ENCODE data around the gene SETD7.

The SETD7 gene

DNA sequence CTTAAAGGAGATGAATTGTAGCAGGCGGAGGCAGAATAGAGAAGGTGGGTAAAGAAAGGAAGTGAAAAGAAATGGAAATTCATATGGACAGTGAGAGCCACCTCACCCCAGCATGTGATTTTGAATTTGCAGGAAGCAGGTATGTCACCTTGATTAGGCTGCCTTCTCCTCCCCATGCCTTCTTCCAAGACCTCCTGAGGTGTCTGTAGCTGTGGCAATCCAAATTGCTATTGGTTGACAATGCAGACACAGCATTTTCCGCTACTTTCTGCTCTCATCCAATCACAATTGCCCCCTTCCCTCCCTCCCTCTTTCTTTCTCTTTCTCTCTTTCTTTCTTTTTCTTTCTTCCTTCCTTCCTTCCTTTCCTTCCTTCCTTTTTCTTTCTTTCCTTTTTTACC is 63.6 kb downstream of the SETD7 start:
- peak; percentile 25 for DNase-seq (ENCODE audit: low read depth, low spot score)
- H3K9me3 ChIP-seq (ENCODE audit: control insufficient read depth, insufficient read depth, low read length): no peaks in the 10 kb centered on the region
- no CpG with 5 or more reads among the region's 2 CpGs for WGBS (ENCODE audit: insufficient coverage, insufficient read length)
- H3K27me3 ChIP-seq (ENCODE audit: control insufficient read depth, insufficient read depth, low read length): no peaks in the 10 kb centered on the region
- H3K27ac ChIP-seq (ENCODE audit: low read length): no peak overlapping the region
- no peaks in the 10 kb centered on the region for H3K36me3 ChIP-seq (ENCODE audit: control insufficient read depth, insufficient read depth, low read length)
- H3K4me3 ChIP-seq (ENCODE audit: low read length): no peak overlapping the region
- no peaks in the 10 kb centered on the region for H3K4me1 ChIP-seq (ENCODE audit: control insufficient read depth, insufficient read depth, low read length)

DNA sequence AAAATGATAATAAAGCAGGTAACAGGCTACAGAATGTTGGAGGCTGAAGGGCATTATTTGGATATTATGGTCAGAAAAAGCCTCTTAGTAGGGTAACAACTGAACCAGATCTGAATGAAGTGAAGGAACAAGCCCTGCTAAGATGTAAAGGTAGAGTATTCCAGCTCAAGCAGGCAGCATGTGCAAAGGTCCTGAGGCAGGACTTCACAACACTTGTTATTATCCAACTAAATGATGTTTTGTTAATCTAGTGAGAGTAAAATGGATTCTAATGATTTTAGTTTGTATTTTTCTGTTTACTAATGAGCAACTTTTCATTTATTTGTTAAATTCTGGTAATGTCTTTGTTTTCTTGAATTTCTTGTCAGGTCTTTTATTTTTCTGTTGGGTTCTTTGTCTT is 66.4 kb downstream of the SETD7 start:
- no peak for DNase-seq (ENCODE audit: low read depth, low spot score)
- H3K36me3 ChIP-seq (ENCODE audit: control insufficient read depth, insufficient read depth, low read length): no peaks in the 10 kb centered on the region
- no peaks in the 10 kb centered on the region for H3K27me3 ChIP-seq (ENCODE audit: control insufficient read depth, insufficient read depth, low read length)
- H3K9me3 ChIP-seq (ENCODE audit: control insufficient read depth, insufficient read depth, low read length): no peaks in the 10 kb centered on the region
- H3K4me3 ChIP-seq (ENCODE audit: low read length): no peak overlapping the region
- H3K4me1 ChIP-seq (ENCODE audit: control insufficient read depth, insufficient read depth, low read length): no peaks in the 10 kb centered on the region
- no peak overlapping the region for H3K27ac ChIP-seq (ENCODE audit: low read length)

DNA sequence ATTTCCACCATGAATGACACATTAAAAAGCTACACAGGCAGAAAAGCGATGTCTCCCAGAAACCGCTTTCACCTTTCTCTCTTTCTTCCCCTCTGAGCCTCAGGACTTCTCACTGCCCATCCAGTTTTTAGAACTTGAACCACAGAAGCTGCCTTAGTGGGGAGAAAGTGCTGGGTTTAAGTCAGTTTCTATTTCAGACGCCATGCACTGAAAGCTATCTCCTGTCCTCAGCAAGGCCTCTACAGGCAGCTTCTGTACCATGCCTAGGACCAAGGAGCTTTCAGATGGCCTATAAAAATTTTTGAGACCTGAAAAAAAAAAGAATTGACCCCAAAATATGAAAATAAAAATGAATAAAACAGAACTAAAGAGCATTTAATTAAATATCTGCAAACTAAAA is 67.6 kb downstream of the SETD7 start:
- Histone ChIP-seq H3K36me3 (ENCODE audit: control insufficient read depth, insufficient read depth, low read length) (no peaks in the 10 kb centered on the region), H3K9me3 (ENCODE audit: control insufficient read depth, insufficient read depth, low read length) (no peaks in the 10 kb centered on the region), H3K4me3 (ENCODE audit: low read length) (no peak overlapping the region), H3K27ac (ENCODE audit: low read length) (no peak overlapping the region), H3K4me1 (ENCODE audit: control insufficient read depth, insufficient read depth, low read length) (no peaks in the 10 kb centered on the region), H3K27me3 (ENCODE audit: control insufficient read depth, insufficient read depth, low read length) (no peaks in the 10 kb centered on the region)
- DNase-seq (ENCODE audit: low read depth, low spot score): no peak
- WGBS (ENCODE audit: insufficient coverage, insufficient read length): no CpG with 5 or more reads among the region's 3 CpGs

DNA sequence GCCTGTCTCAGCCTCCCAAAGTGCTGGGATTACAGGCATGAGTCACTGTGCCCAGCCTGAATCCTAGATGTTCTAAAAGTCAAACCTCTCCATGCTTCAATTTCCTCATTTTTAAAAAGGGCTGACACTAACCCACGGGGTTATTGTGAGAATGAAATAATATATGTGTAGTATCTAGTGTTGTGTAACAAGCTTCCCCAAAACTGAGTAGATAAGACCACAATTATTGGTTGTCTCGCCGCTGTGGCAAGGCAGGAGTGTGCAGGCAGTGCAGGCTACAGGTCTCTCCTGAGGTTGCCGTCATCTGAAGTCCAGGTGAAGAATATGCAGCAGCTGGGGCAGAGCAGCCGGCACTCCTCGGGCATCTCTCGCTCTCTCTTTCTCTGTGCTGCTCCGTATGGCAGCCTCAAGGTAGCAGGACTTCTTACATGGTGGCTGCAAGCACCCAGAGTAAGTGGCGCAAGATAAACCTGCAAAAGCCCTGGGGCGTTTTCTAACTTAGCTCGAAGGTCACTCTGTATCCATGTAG is 71.2 kb downstream of the SETD7 start:
- no peaks in the 10 kb centered on the region for H3K27me3 ChIP-seq (ENCODE audit: control insufficient read depth, insufficient read depth, low read length)
- H3K9me3 ChIP-seq (ENCODE audit: control insufficient read depth, insufficient read depth, low read length): no peaks in the 10 kb centered on the region
- no peaks in the 10 kb centered on the region for H3K36me3 ChIP-seq (ENCODE audit: control insufficient read depth, insufficient read depth, low read length)
- no peaks in the 10 kb centered on the region for H3K4me1 ChIP-seq (ENCODE audit: control insufficient read depth, insufficient read depth, low read length)
- H3K4me3 ChIP-seq (ENCODE audit: low read length): no peak overlapping the region
- no peak overlapping the region for H3K27ac ChIP-seq (ENCODE audit: low read length)
- DNase-seq (ENCODE audit: low read depth, low spot score): no peak
- WGBS (ENCODE audit: insufficient coverage, insufficient read length): no CpG with 5 or more reads among the region's 11 CpGs

DNA sequence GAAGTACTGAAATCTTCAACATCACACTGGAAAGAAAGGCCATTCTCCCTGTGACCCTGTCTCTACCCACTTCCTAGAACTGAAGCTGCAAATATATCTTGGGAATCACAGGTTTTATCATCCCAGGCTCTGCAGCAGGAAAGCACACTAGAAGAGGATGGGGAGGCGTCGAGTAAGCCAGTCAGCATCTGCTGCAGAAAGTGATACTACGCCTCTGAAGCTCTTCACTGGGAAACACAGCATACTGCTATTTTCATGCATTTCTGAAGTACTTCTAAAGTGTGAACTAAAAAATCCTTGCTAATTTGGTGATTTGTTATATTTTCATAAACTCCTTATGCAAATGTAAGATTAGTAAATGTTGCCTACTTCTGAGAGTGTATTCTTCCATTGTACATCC is 73.0 kb downstream of the SETD7 start:
- no peak overlapping the region for H3K27ac ChIP-seq (ENCODE audit: low read length)
- no CpG with 5 or more reads among the region's 3 CpGs for WGBS (ENCODE audit: insufficient coverage, insufficient read length)
- H3K4me1 ChIP-seq (ENCODE audit: control insufficient read depth, insufficient read depth, low read length): no peaks in the 10 kb centered on the region
- no peak overlapping the region for H3K4me3 ChIP-seq (ENCODE audit: low read length)
- no peaks in the 10 kb centered on the region for H3K9me3 ChIP-seq (ENCODE audit: control insufficient read depth, insufficient read depth, low read length)
- no peaks in the 10 kb centered on the region for H3K27me3 ChIP-seq (ENCODE audit: control insufficient read depth, insufficient read depth, low read length)
- no peaks in the 10 kb centered on the region for H3K36me3 ChIP-seq (ENCODE audit: control insufficient read depth, insufficient read depth, low read length)
- DNase-seq (ENCODE audit: low read depth, low spot score): no peak

DNA sequence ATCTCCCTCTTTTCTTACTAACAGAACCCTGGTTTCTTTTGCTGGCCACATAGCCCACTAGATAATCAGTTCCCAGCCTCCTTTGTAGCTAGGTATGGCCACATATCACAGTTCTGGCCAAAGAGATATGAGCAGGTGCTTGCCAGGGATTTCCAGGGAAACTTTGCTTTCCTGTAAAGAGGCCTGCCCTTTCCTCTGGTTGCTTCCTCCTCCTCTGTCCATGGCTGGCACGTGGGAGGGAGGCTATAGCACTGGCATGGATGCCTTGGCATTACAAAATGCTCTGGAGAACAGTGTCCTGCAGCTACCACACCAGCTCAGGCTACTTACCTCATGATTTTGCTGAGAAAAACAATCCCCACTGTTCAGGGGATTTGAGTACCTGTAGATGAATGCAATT is 74.6 kb downstream of the SETD7 start:
- Histone ChIP-seq H3K4me1 (ENCODE audit: control insufficient read depth, insufficient read depth, low read length) (no peaks in the 10 kb centered on the region), H3K27me3 (ENCODE audit: control insufficient read depth, insufficient read depth, low read length) (no peaks in the 10 kb centered on the region), H3K36me3 (ENCODE audit: control insufficient read depth, insufficient read depth, low read length) (no peaks in the 10 kb centered on the region), H3K9me3 (ENCODE audit: control insufficient read depth, insufficient read depth, low read length) (no peaks in the 10 kb centered on the region), H3K4me3 (ENCODE audit: low read length) (no peak overlapping the region), H3K27ac (ENCODE audit: low read length) (no peak overlapping the region)
- no CpG with 5 or more reads among the region's 1 CpG for WGBS (ENCODE audit: insufficient coverage, insufficient read length)
- DNase-seq (ENCODE audit: low read depth, low spot score): no peak

DNA sequence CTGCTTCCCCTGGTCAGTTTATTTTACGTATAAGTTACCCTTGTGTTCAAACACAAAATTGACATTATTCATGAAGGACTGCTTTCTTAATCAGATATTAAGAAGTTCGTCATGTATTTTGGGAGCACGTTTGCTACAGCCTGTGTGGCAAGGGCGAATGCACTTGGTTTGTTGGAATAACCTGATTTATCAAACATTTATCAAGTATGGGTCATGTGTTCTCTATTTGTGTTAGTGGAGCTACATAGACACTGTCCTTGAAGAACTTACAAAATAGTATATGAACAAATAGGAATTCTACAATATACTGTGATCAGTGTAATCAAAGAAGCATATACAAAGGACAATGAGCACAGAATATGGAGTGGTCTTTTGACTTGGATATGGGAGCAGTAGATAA is 79.7 kb downstream of the SETD7 start:
- Histone ChIP-seq H3K36me3 (ENCODE audit: control insufficient read depth, insufficient read depth, low read length) (no peaks in the 10 kb centered on the region; the same call in 1 of the 2 replicates), H3K4me3 (ENCODE audit: low read length) (no peak overlapping the region), H3K4me1 (ENCODE audit: control insufficient read depth, insufficient read depth, low read length) (no peaks in the 10 kb centered on the region), H3K27ac (ENCODE audit: low read length) (no peak overlapping the region), H3K9me3 (ENCODE audit: control insufficient read depth, insufficient read depth, low read length) (no peaks in the 10 kb centered on the region), H3K27me3 (ENCODE audit: control insufficient read depth, insufficient read depth, low read length) (no peaks in the 10 kb centered on the region)
- no CpG with 5 or more reads among the region's 4 CpGs for WGBS (ENCODE audit: insufficient coverage, insufficient read length)
- no peak for DNase-seq (ENCODE audit: low read depth, low spot score)

DNA sequence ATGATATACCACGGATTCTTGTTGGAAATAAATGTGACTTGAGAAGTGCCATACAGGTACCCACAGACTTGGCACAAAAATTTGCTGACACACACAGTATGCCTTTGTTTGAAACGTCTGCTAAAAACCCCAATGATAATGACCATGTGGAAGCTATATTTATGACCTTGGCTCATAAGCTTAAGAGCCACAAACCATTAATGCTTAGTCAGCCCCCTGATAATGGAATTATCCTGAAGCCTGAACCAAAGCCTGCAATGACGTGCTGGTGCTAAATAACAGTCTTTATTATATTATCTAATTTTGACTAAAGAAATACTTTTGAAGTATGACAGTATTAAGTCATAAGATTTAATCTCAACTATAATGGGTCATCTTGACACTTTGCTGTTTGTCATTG is 83.2 kb downstream of the SETD7 start:
- Histone ChIP-seq H3K4me3 (ENCODE audit: low read length) (no peak overlapping the region), H3K27me3 (ENCODE audit: control insufficient read depth, insufficient read depth, low read length) (no peaks in the 10 kb centered on the region), H3K36me3 (ENCODE audit: control insufficient read depth, insufficient read depth, low read length) (no peaks in the 10 kb centered on the region; the same call in 1 of the 2 replicates), H3K9me3 (ENCODE audit: control insufficient read depth, insufficient read depth, low read length) (no peaks in the 10 kb centered on the region), H3K27ac (ENCODE audit: low read length) (no peak overlapping the region), H3K4me1 (ENCODE audit: control insufficient read depth, insufficient read depth, low read length) (no peaks in the 10 kb centered on the region)
- no CpG with 5 or more reads among the region's 3 CpGs for WGBS (ENCODE audit: insufficient coverage, insufficient read length)
- no peak for DNase-seq (ENCODE audit: low read depth, low spot score)

DNA sequence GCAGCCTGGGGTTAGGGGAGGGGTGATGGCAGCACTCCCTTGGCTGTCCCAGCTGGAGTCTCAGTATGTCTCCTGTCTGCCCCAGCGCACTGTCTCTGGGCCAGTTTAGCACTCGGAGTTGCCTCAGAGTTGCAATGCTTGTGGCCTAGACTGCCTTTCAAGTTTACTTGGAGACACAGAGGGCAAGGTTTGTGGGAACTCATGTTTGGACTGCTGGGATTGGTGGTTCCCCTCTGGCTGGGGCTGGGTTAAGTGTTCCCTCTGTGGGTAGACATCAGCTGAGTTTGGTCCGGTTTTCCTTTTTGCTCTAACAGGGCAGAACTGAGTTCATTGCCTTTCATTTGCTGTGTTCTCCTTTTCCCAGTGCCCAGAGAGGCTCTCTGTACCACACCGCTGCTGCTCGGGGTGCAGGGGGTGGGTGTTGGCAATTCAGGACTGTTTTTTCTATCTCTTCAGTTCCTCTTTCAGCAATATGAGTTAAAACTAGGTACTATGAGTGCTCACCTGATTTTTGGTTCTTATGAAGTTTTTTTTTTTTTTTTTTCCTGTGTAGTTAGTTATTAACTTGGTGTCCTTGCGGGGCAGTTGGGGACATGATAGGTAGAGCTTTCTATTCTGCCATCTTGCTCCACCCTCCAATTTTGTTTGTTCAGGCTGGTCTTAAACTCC is 84.9 kb downstream of the SETD7 start:
- DNase-seq (ENCODE audit: low read depth, low spot score): no peak
- Histone ChIP-seq H3K36me3 (ENCODE audit: control insufficient read depth, insufficient read depth, low read length) (no peaks in the 10 kb centered on the region; the same call in 1 of the 2 replicates), H3K27me3 (ENCODE audit: control insufficient read depth, insufficient read depth, low read length) (no peaks in the 10 kb centered on the region), H3K4me3 (ENCODE audit: low read length) (no peak overlapping the region), H3K4me1 (ENCODE audit: control insufficient read depth, insufficient read depth, low read length) (no peaks in the 10 kb centered on the region), H3K9me3 (ENCODE audit: control insufficient read depth, insufficient read depth, low read length) (no peaks in the 10 kb centered on the region), H3K27ac (ENCODE audit: low read length) (no peak overlapping the region)
- WGBS (ENCODE audit: insufficient coverage, insufficient read length): no CpG with 5 or more reads among the region's 6 CpGs

DNA sequence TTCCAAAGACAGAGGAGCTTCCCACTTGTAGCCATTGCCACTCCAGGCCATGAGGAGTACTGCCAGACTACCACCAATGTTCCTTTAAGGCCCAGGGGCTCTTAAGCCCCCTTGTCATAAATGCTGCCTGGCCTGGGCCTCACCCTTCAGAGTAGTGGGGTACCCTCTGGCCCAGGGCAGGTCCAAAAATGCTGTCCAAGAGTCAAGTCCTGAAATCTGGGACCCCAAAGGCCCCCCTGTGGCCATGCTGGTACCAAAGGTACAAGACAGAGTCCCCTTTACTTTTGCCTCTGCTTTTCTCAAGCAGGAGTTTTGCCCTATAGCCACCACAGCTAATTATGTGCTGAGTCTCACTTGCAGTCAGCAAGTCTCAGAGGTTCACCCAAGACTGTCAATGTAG is 85.7 kb downstream of the SETD7 start:
- no peak for DNase-seq (ENCODE audit: low read depth, low spot score)
- no peaks in the 10 kb centered on the region for H3K27me3 ChIP-seq (ENCODE audit: control insufficient read depth, insufficient read depth, low read length)
- no peaks in the 10 kb centered on the region for H3K4me1 ChIP-seq (ENCODE audit: control insufficient read depth, insufficient read depth, low read length)
- H3K27ac ChIP-seq (ENCODE audit: low read length): no peak overlapping the region
- H3K9me3 ChIP-seq (ENCODE audit: control insufficient read depth, insufficient read depth, low read length): no peaks in the 10 kb centered on the region
- H3K36me3 ChIP-seq (ENCODE audit: control insufficient read depth, insufficient read depth, low read length): no peaks in the 10 kb centered on the region; the same call in 1 of the 2 replicates
- no peak overlapping the region for H3K4me3 ChIP-seq (ENCODE audit: low read length)

DNA sequence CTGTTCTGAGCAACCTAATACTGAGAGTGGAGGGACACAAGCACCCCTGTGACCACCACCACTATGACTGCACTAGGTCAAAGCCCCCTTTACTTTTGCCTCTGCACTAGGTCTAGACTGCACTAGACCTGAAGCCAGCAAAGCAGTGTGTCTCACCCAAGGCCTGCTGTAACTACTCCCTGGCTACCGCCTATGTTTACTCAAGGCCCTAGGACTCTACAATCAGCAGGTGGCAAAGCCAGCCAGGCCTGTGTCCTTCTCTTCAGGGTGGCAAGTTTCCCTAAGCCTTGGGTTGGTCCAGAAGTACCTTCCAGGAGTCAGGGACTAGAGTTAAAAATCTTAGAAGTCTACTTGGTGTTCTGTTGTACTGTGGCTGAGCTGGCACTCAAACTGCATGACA is 86.2 kb downstream of the SETD7 start:
- H3K9me3 ChIP-seq (ENCODE audit: control insufficient read depth, insufficient read depth, low read length): no peaks in the 10 kb centered on the region
- no peak for DNase-seq (ENCODE audit: low read depth, low spot score)
- no CpG with 5 or more reads among the region's 1 CpG for WGBS (ENCODE audit: insufficient coverage, insufficient read length)

More for the DNA sequence above, 86.2 kb downstream of the SETD7 start:
- Histone ChIP-seq H3K27me3 (ENCODE audit: control insufficient read depth, insufficient read depth, low read length) (no peaks in the 10 kb centered on the region), H3K36me3 (ENCODE audit: control insufficient read depth, insufficient read depth, low read length) (no peaks in the 10 kb centered on the region; the same call in 1 of the 2 replicates), H3K4me1 (ENCODE audit: control insufficient read depth, insufficient read depth, low read length) (no peaks in the 10 kb centered on the region), H3K4me3 (ENCODE audit: low read length) (no peak overlapping the region), H3K27ac (ENCODE audit: low read length) (no peak overlapping the region)
